Measurements from ENCODE around the gene TSFM.

TSFM gene

GRCh38 chr12:57737467-57738460, 44.8 kb upstream of the TSFM start (continued):
- TF ChIP-seq ZNF138 (tag by site-specific recombination; IDR thresholded peaks at IDR 0.05; ENCODE audit: borderline replicate concordance), result no peak
- TF ChIP-seq ZNF830 (tag by site-specific recombination; IDR thresholded peaks at IDR 0.05; ENCODE audit: low read depth), result no peak
- TF ChIP-seq ZNF549 (tag by site-specific recombination; IDR thresholded peaks at IDR 0.05), result no peak
- TF ChIP-seq ELK4 (IDR thresholded peaks at IDR 0.05; ENCODE audit: borderline replicate concordance, low read depth, low read length), result no peak
- no peak for TF ChIP-seq REPIN1 (tag by site-specific recombination; IDR thresholded peaks at IDR 0.05; ENCODE audit: low read depth)
- no peak for TF ChIP-seq ZNF747 (tag by site-specific recombination; IDR thresholded peaks at IDR 0.05)
- TF ChIP-seq ZBTB26 (tag by site-specific recombination; optimal IDR thresholded peaks at IDR 0.05), result peak; percentile 65
- no peak for TF ChIP-seq ZNF777 (tag by site-specific recombination; IDR thresholded peaks at IDR 0.05; ENCODE audit: borderline replicate concordance)
- 0 out of 2 replicates have a peak, but pooled peaks have one; percentile 6 for TF ChIP-seq ZNF398 (tag by site-specific recombination; IDR thresholded peaks at IDR 0.05)
- TF ChIP-seq ZNF785 (tag by site-specific recombination; IDR thresholded peaks at IDR 0.05), result no peak
- no peak for TF ChIP-seq ZNF473 (tag by site-specific recombination; IDR thresholded peaks at IDR 0.05)
- no peak for TF ChIP-seq ZNF146 (tag by site-specific recombination; IDR thresholded peaks at IDR 0.05)
- TF ChIP-seq ZNF311 (tag by site-specific recombination; IDR thresholded peaks at IDR 0.05; ENCODE audit: borderline replicate concordance), result no peak
- no peak for TF ChIP-seq ZNF624 (tag by site-specific recombination; IDR thresholded peaks at IDR 0.05)
- no peak for TF ChIP-seq ZNF623 (tag by site-specific recombination; IDR thresholded peaks at IDR 0.05)
- no peak; the same call in 1 of the 2 replicates for TF ChIP-seq INSM2 (tag by site-specific recombination; IDR thresholded peaks at IDR 0.05)
- TF ChIP-seq ZNF174 (tag by site-specific recombination; IDR thresholded peaks at IDR 0.05), result no peak
- no peak for TF ChIP-seq ZNF302 (tag by site-specific recombination; IDR thresholded peaks at IDR 0.05; ENCODE audit: low read depth)
- no peak for TF ChIP-seq REST (tag by site-specific recombination; IDR thresholded peaks at IDR 0.05)
- TF ChIP-seq OVOL3 (tag by site-specific recombination; IDR thresholded peaks at IDR 0.05), result no peak
- TF ChIP-seq ZNF596 (tag by site-specific recombination; IDR thresholded peaks at IDR 0.05), result no peak
- no peak for TF ChIP-seq ZNF629 (tag by site-specific recombination; IDR thresholded peaks at IDR 0.05)
- TF ChIP-seq ZNF692 (tag by site-specific recombination; IDR thresholded peaks at IDR 0.05), result no peak
- no peak for TF ChIP-seq PRDM6 (tag by site-specific recombination; IDR thresholded peaks at IDR 0.05)
- TF ChIP-seq ZNF350 (tag by site-specific recombination; IDR thresholded peaks at IDR 0.05), result no peak
- TF ChIP-seq ZNF175 (tag by site-specific recombination; IDR thresholded peaks at IDR 0.05), result no peak

All from HEK293 (cell line).